HG03280 (cell line): ENCODE results near the gene ENPEP.
"Not testable (repeated sequence)": the region's sequence is repeated elsewhere in the genome, so short reads cannot be mapped to it uniquely, and the experiment has no call there.

ENCODE experiments used
- ATAC-seq: cut with Tn5 transposase; IDR thresholded peaks from one replicate; pipeline ENCODE4 v1.9.1; 2021; ENCODE audit warnings: mild to moderate bottlenecking, moderate library complexity; ENCODE audit not compliant: unreplicated experiment

The ENPEP gene

DNA sequence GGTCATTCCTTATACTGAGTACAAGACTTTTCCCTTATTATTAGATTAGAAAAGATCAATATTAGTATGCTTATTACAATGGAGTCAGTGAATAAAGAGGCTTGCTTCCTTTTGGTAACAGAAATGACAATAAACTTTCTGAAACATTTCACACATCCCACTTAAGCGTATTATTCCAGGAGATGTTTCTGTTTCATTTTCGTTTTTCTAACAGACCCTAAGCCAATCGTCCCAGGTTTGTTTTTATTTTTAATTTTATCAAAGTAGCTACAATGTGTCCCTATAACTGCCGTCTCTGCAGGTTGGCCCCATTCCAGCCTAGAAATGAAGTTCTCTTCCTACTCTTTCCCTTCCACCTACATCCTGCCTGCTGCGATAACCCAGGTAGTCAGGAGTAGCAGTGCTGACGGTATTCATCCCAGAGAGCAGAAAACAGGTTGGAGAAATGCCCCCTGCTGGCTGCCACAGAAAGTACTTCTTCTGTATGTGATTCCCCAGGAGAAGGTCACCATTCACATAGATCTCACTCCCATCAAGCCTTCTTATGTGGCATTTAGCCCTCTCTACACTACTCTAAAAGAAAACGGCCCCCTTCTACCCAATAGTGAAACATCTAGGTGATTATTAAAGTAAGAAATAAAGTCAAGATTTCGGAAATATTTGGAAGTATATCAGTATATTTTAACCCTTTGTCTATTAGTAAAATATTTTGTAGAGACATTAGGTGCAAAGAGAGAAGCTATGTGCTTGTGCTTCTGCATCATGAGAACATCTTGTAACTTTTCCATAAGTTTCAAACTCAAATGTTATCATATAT, 40.4 kb downstream of the ENPEP start:
- peak; percentile 83 for ATAC-seq

DNA sequence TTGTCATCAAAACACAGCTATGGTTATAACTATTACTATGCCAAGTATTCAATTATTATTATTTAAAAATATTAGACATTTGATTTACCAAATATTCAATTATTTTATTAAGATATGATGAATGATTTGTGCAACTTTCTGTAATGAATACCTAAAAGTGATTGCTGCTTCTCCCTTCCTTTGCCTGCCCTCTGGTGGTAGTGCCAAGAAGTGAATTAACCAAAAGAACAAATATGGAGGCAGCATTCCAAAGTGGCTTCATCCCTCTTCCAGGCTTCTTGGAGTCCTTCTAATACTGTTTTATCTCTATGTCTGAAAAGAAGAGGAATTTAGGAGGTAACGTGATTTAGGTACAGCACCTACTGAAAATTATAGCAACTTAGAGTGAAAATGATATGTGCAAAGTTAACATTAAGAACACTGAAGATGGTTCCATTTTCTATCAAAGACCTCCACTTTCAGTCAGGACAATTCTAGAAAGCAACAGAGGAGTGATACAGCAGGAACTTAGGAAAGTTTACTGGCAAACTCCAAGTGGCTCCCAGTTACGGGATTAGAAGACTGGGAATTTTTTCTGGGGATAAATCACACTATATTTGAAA, 43.0 kb downstream of the ENPEP start:
- no peak for ATAC-seq

DNA sequence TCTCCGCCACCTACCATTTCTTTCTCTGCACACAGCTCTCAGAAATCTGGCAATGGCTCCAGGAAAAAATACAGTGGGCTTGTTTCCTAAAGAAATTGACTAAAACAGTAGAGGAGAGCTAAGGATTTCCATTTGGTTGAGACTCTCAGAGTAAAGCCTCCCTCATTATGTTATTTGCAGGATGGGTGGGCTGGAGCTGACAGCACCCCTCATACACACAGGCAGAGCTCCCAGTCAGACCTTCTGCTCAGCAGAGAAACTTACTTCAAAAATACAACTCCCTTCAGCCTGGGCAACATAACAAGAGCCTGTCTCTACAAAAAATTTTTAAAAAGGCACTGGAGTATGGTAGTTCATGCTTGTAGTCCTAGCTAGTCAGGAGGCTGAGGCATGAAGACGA, 44.9 kb downstream of the ENPEP start:
- ATAC-seq, result no peak

DNA sequence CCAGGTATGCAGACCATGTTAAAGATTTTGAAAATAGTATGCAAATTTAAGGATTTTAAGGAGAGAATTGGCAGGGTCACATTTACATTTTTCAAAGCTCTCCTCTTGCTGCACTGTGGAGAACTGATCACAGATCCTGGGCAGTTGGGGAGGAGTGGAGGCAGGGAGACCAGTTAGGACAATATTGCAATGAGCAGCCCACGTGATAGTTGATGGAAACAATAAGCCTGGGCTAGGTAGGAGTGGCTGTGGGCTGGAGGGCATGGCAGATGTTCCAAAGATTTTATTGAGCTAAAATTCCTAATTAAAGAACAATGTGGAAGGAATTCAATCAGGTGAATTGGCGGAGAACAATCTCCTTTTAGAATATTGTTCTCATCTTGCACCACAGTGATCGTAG, 50.6 kb downstream of the ENPEP start:
- ATAC-seq, result no peak

DNA sequence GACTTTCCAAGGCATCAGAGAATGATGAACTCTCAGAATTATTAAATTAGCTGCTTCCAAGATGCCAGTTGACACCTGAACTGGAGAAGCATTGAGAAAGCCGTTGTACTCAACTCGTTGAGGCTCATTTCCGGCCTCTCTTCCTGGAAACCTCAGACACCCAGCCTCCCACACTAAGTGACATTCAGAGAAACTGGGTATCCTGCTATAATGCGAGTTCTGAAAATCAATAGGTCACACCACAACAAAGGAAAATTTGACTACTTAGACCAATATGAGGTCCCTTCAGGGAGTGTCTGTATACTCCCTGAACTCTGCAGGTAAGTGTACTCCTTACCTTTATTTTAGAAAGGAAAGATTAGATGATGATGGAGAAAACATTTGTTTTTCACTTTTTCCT, 51.2 kb downstream of the ENPEP start:
- no peak for ATAC-seq

DNA sequence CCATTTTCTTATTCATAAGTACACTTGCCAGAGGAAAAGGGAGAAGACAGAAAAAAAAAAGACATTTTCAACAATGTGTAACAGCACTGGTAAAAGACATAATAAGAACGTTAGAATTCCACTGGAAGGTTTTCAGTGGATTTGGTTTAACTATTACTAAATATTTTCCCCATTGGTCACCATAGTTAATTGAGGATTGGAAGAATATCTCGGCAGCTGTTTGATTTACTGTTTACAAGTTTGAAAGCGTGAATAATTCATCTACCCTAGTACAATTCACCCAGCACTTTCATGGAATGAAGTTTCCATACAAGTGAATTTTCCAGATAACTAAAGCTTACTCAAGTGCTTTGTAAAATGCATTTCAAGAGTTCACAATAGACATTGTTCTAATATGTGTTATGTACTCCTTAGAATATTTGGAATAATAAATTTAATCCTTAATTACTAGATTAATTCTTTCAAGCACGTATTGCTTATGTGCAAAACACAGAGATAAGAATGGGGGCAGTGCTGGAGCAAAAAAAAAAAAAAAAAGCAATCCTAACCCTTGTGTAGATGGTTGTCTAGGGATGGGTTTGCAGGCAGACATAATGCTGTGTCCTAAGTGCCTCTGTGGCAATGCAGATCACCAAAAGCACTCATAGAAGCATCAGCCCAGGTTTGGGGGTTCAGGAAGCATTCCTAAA, 57.1 kb downstream of the ENPEP start:
- no peak for ATAC-seq

DNA sequence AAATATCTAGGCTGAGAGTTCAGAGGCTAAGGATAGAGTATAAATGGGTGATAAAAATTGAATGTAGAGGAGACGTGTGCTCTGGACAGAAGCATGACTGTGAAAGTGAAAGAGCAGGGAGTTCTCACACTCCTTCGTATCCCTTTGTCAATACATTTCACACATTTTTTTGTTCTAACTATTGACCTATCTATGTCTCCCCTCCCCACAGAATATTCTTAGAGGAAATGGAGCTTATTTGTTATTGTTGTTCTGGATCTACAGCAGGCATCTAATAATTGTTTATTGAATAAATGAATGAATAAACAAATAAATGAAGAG, 57.6 kb downstream of the ENPEP start:
- no peak for ATAC-seq

DNA sequence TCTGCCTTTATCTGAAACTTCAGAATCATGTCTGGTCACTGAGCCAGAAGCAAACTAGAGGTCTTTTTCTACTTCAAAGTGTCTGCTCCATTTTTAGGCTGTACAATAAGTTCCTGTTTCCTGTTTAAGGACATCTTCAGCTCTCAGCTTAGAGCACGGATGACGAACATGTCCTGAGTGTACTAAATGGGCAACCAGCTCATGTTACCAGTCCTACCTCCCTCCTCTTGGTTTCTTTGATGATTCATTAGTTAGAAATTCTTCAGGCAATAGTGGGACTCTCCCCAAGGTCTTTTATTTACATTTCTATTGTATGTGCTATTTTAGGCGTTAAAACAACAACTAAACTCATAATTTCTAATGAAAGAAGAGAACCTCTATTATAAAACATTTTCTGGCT, 58.0 kb downstream of the ENPEP start:
- ATAC-seq, result no peak

DNA sequence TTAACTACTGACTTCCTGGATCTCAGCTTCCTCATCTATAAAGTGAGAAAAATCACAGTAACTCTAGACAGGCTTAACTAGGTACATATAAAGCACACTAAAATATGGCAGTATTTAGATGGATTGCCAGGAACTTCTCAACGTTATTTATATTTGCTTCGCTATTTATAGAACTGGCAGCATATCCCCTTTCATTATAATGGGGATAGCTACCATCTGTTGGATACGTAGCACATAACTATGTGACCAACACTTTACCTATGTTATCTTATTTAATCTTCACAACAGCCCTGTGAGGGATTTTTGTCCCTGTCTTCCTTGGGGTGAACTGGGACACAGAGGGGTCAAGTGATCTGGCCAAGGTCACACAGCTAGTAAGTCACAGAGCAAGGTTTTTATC, 64.6 kb downstream of the ENPEP start:
- no peak for ATAC-seq

DNA sequence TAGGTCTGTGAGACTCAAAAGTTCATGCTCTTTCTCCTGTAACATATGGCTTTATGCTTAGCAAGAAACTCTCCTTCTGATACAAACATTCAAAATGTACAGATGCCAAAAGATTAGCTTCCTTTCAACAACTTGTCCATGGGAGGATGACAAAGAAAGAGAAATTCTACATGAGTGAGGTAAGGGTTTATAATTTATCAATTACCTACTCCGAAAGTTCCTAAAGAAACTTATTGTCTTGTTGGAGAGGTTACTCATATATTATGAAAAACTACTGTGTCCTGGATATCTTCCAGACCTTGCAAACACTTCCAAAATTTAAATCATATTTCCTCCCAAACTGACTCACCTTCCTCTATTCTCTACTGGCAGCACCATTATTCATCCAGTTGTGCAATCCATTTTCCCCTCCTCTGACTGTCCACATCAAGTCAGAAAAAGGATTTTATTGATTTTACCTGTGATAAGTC, 65.1 kb downstream of the ENPEP start:
- ATAC-seq, result no peak

DNA sequence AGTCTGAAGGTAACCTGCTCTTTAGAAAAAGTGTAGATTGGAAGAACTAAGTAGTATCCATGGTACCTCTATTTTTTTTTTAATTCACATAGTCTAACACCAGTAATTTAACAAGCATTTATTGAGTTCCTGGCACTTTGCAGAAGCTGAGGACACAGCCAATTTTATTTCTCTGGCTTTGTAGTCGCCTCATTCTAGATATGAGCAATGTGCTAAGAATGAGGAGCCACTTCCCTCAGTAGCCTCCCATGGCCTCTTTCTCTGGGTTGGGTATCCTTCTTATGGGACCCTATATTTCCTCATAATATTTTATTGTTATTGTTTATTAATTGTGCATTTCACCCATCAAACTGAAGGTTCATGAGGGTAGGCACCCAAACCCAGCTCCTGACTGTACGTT, 67.6 kb downstream of the ENPEP start:
- no peak for ATAC-seq

DNA sequence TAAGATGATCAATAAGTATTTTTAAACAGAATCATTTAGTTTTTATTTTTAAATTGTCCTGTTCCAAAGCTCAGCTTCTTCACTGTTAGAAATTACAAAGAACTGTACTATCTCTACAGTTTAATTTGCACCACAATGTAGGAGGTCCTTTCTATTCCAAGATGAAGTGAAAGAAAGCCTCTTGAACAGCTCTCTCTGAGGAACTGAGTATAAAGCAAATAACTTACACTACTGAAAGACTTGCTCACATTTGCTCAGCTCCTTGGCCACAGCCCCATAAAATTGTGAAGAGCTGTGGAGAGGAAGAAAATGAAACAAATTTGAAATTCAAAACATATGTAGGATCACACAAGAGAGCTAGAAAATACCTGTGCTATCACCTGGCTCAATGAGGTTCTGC, 68.6 kb downstream of the ENPEP start:
- no peak for ATAC-seq

DNA sequence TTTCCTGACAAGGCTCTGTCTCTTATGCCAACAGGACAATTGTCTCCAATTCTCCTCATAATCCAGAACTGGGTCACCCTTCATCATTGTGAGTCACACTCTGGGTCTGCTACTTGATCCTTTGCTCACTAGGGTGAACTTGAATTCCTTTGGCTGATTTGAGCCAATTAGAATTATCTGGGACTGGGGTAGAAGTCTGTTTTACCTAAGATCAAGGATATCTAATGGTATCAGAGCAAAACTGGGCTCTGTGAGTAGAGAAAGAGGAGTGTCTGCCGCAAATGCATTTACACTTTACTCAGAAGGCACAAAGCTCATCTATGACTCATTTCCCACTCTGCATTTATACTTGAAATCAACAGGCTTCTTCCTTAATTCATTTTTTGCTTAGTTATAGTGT, 74.3 kb downstream of the ENPEP start:
- ATAC-seq, result no peak

DNA sequence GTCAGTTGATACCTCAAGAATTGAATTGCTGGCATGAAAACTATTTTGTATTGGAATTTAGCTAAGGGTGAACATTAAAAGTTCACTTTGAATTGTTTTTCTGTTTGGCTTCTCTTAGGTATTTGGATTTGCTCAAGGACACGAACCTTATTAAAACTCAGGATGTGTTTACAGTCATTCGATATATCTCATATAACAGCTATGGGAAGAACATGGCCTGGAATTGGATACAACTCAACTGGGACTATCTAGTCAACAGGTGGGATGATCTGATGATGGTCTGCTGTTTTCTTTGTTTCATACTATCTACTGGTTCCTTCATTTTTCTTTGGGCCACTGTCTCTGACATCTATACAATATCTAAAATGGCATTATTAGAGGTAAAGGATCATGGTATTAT, 77.2 kb downstream of the ENPEP start:
- ATAC-seq, result no peak

DNA sequence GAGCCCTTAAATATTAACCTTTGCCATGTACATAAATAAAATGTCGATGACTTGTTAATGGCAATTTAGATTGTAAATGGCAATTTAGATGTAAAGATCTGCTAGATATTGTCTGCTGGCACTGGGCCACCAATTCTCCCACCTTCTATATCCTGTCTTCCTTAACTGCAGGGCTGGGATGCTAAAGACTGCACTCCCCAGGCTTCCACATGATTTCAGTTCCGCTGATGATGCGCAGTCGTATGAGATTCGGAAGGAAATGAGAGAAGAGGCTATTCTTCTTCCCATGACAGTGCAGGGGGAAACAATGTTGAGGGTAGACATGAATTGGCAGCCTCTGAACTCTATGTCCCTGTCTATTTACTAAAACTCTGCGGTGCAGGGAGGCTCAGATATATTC, 91.3 kb downstream of the ENPEP start:
- no peak for ATAC-seq

DNA sequence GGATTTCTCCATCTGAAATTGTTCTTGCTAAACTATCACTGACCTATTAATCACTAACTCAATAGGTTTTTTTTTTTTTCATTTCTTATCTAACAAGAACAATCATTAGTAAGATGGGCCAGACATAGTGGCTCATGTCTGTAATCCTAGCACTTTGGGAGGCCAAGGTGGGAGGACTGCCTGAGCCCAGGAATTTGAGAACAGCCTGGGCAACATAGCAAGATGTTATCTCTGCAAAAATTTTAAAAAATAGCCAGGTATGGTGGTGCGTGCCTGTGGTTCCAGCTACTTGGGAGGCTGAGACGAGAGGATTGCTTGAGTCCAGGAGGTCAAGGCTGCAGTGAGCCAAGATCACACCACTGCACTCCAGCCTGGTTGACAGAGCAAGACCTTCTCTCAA, 100.7 kb downstream of the ENPEP start:
- ATAC-seq, result not testable (repeated sequence)

DNA sequence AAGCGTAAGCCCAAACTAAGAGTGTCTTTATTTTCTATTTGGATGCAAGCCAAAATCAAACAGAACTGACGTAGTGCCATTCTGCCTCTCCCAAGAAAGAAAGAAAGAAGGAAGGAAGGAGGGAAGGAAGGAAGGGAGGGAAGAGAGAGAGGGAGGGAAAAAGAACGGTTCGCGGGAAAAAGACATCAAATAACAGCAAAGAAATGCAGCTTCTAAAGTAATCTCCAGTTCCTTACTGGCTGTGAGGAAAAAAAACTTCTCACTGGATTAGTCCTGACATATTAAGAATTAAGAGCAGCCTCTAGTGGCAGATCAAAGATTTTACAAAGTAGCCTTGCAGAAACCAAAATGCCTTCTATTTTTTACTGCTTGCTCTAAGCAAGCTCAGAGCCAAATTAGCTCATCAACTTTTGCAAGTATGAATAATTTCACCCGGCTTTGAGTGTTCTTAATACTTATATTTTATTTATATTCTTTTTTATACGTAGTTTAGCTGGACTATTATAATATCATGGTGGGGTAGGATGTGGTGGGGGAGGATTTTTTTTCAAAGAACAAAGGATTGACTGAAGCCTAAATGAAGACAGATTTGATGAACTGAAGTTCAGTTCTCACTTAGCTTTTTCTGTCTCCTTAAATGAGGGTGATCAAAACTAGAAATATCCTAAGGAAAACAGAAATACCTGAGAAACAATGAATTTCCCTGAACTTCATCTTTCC, 110.3 kb downstream of the ENPEP start:
- ATAC-seq, result no peak

DNA sequence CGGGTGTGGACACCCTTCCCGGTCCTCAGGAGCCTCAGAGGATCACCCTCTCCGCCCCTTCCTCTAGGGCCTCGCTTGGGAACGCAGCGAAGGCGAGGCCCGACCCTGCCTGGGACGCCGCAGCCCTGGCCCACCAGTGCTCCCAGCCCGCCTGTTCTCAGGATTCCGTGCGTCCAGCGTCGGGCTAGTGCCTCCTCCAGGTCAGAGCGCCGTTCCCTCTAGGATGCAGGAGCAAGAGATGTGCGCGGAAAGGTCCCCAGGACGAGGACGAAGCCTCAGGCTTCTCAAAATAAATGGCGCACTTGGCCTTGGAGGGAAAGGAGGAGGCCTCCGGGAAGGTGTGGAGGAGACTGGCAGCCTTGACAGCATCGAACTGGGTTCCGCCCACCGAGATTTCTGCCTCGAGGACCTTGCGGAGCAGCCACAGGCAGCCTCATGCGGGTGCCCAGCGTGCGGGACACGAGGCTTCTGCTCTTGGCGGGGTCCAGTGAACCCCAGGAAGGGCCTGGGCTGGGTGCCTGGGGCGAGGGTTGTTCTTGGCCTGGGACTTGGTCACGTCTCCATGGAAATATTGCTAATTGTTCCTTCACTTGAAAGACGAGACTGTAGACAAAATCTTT, 111.8 kb downstream of the ENPEP start:
- ATAC-seq, result no peak

DNA sequence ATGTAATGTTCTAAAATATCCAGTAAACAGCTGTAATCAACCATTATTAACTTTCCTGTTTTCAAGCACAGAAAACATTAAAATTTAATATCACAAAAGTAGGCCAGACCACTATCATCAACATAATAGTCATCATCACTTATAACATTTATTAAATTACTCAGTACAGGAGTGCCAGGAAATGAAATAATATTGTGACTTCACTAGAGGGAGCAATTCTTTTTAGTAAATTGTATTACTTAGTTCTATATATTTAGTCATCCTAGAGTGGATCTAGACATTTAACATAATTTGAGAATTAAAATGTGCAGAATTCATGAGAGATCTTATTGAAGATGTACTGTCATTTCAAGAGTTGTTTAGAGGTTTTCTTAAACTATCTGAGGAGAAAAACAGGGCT, 113.3 kb downstream of the ENPEP start:
- ATAC-seq, result no peak

DNA sequence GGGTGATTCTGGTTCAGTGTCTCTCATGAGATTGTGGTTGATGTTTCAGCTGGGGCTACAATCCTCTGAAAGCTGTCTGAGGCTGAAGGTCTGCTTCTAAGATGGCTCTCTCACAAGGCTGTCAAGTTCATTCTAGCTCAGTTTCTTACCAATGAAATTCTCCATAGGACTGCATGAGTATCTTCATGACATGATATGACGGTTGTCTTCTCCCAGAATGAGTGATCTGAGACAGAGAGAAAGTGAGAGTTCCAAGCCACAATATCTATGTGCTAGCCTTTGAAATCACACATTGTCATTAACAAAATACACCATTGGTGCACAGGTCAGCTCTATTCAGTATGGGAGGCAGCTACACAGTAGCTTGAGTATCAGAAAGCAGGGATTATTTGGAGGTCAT, 119.6 kb downstream of the ENPEP start:
- no peak for ATAC-seq

DNA sequence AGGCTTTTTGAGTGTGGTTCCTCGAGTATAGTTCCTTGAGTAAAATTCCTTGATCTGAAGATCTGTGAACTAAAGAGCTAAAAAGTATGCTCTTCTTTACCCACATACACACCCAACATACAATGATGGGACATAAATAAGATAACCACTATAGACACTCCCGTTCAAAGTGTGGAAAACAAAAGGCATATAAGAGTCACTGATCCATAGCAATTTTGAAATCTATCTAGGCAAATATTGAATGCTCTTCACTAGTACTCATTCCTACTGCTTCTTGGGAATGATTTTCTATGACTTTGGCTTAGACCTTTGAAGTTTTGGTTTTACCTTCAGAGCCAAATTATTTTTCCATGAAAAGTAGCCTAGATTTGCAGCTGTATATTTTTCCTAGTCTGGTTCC, 120.5 kb downstream of the ENPEP start:
- no peak for ATAC-seq
